ENCODE measurements around the gene RBP3. TPM values are rescaled to one million over a fixed set of nuclear protein-coding genes. Genes with fewer than 3 reads are reported as not detected.

The RBP3 gene
- polyA plus RNA-seq, 1 donor (not counting 4 experiments of a cell fraction or from before 2014, with no cell fraction given) = not detected

DNA sequence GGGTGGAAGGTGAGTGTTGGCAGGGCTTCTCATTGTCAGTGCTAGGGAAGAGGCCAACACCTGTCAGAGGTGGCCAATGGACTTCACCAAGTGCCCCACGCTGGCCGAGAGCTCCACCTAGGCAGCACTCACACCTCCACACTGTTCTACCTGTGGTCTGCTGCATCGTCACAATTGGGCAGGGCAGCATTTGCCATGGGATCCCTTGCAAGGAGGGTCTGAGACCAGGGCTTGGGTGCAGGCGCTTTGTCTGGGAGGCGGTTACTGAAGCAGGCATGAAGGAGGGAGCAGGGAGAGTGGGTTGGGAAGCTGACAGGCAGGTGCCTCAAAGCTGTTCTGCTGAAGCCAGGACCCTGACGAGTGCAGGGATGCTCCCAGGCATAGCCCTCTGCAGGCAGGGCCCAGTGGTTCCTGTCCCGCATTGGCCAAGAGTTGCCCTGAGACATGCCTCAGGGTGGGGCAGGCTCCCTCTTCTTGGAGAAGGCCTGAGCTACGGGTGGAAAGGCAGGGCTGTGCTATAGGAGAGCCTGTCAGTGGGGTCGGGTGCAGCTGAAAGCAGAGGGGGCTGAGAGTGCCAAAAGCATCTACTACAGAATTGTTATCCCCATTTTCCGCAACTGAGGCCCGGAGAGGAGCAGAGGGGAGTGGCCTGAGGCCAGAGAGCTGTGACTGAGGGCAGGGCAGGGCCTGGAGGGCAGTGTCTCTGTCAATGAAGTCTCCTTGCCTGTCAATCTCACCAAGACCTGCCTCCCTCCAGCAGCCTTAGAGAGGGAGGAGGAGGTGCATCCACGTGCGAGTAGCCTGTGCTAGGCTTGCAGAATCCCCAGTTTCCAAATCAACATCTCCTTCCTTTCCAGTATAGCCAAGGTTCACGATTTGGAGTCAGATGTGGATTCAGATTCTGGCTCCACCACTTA is 4.0 kb downstream of the RBP3 start:
- TF ChIP-seq EZH2 (IDR thresholded peaks at IDR 0.05; ENCODE audit: low read length) (no peak), CTCF (optimal IDR thresholded peaks at IDR 0.05 in 1 of 3, IDR thresholded peaks at IDR 0.05 in 1 of 3, conservative IDR thresholded peaks at IDR 0.05 in 1 of 3; ENCODE audit: extremely low read depth in 1 of 3, insufficient read depth in 2 of 3, low read length in 3 of 3) (no peak)
- Histone ChIP-seq H3K27me3 (ENCODE audit: control insufficient read depth, extremely low read depth, insufficient read depth, low read length) (no peaks in the 10 kb centered on the region), H2AFZ (ENCODE audit: control insufficient read depth, low read length) (no peak overlapping the region), H3K4me3 (ENCODE audit: control insufficient read depth in 2 of 3, extremely low read depth in 1 of 3, insufficient read depth in 2 of 3, low read depth in 1 of 3, low read length in 3 of 3) (no peak overlapping the region), H3K9ac (ENCODE audit: control insufficient read depth, extremely low read depth, insufficient read depth, low read length) (no peak overlapping the region), H4K20me1 (ENCODE audit: control insufficient read depth, extremely low read depth, insufficient read depth, low read length) (no peaks in the 10 kb centered on the region), H3K4me2 (ENCODE audit: control insufficient read depth, extremely low read depth, insufficient read depth, low read depth, low read length) (no peak overlapping the region), H3K36me3 (ENCODE audit: control insufficient read depth in 2 of 2, extremely low read depth in 1 of 2, insufficient read depth in 2 of 2, low read length in 2 of 2) (no peaks in the 10 kb centered on the region), H3K27ac (ENCODE audit: control insufficient read depth, insufficient read depth, low read length) (no peak overlapping the region), H3K79me2 (ENCODE audit: control insufficient read depth, insufficient read depth, low read length) (no peaks in the 10 kb centered on the region), H3K4me1 (ENCODE audit: control insufficient read depth, extremely low read depth, insufficient read depth, low read length) (no peaks in the 10 kb centered on the region), H3K9me3 (ENCODE audit: control insufficient read depth, low read depth, low read length) (no peaks in the 10 kb centered on the region), H3K9me1 (ENCODE audit: control insufficient read depth, extremely low read depth, insufficient read depth, low read length) (no peaks in the 10 kb centered on the region)
- DNase-seq (ENCODE audit: low read depth, low spot score) (no peak), FAIRE-seq (no peak)
- dilution Hi-C loops (cut with MboI; ENCODE audit: extremely low pct_ligation_motif_present, low sequenced_read_pairs) = no loop called here

DNA sequence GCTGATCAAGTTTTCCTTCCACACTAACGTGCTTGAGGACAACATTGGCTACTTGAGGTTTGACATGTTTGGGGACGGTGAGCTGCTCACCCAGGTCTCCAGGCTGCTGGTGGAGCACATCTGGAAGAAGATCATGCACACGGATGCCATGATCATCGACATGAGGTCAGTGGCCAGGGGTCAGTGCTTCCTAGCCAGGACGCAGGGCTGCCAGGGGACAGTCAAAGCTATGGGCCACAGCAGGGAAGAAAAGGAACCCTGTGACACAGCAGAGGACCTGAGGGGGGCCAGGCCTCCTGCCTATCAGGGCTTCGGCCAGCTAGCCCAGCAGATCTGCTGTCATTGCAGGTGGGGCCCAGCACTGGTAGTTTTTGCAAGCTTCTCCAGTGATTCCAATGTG is 5.2 kb downstream of the RBP3 start:
- Histone ChIP-seq H3K36me3 (ENCODE audit: control insufficient read depth in 2 of 2, extremely low read depth in 1 of 2, insufficient read depth in 2 of 2, low read length in 2 of 2) (no peaks in the 10 kb centered on the region), H3K9me3 (ENCODE audit: control insufficient read depth, low read depth, low read length) (no peaks in the 10 kb centered on the region), H3K9me1 (ENCODE audit: control insufficient read depth, extremely low read depth, insufficient read depth, low read length) (no peaks in the 10 kb centered on the region), H3K4me3 (ENCODE audit: control insufficient read depth in 2 of 3, extremely low read depth in 1 of 3, insufficient read depth in 2 of 3, low read depth in 1 of 3, low read length in 3 of 3) (no peak overlapping the region), H3K9ac (ENCODE audit: control insufficient read depth, extremely low read depth, insufficient read depth, low read length) (no peak overlapping the region), H3K79me2 (ENCODE audit: control insufficient read depth, insufficient read depth, low read length) (no peaks in the 10 kb centered on the region), H3K4me1 (ENCODE audit: control insufficient read depth, extremely low read depth, insufficient read depth, low read length) (no peaks in the 10 kb centered on the region), H3K27me3 (ENCODE audit: control insufficient read depth, extremely low read depth, insufficient read depth, low read length) (no peaks in the 10 kb centered on the region), H3K4me2 (ENCODE audit: control insufficient read depth, extremely low read depth, insufficient read depth, low read depth, low read length) (no peak overlapping the region), H4K20me1 (ENCODE audit: control insufficient read depth, extremely low read depth, insufficient read depth, low read length) (no peaks in the 10 kb centered on the region), H2AFZ (ENCODE audit: control insufficient read depth, low read length) (no peak overlapping the region), H3K27ac (ENCODE audit: control insufficient read depth, insufficient read depth, low read length) (no peak overlapping the region)
- FAIRE-seq (no peak), DNase-seq (ENCODE audit: low read depth, low spot score) (no peak)
- dilution Hi-C loops (cut with MboI; ENCODE audit: extremely low pct_ligation_motif_present, low sequenced_read_pairs) = no loop called here
- TF ChIP-seq EZH2 (IDR thresholded peaks at IDR 0.05; ENCODE audit: low read length) (no peak), CTCF (optimal IDR thresholded peaks at IDR 0.05 in 1 of 3, IDR thresholded peaks at IDR 0.05 in 1 of 3, conservative IDR thresholded peaks at IDR 0.05 in 1 of 3; ENCODE audit: extremely low read depth in 1 of 3, insufficient read depth in 2 of 3, low read length in 3 of 3) (no peak)

Measured in keratinocyte (primary cell).